NCI-H2029 (cell line): Measurements from ENCODE around the gene TIMP2.

Experiments
- DNase-seq: peaks from one replicate; lab custom pipeline; 2025; lab: John Stamatoyannopoulos, UW

Gene TIMP2

GRCh38 chr17:78836420-78837021 is 88.7 kb downstream of the TIMP2 start:
- no peak for DNase-seq

GRCh38 chr17:78834571-78834970 is 90.6 kb downstream of the TIMP2 start:
- no peak for DNase-seq

GRCh38 chr17:78832541-78832810 is 92.7 kb downstream of the TIMP2 start:
- DNase-seq: no peak

GRCh38 chr17:78831688-78832540 is 93.3 kb downstream of the TIMP2 start:
- no peak for DNase-seq

GRCh38 chr17:78829477-78829876 is 95.7 kb downstream of the TIMP2 start:
- DNase-seq: no peak

GRCh38 chr17:78828470-78829185 is 96.6 kb downstream of the TIMP2 start:
- DNase-seq: no peak

GRCh38 chr17:78826836-78827509 is 98.2 kb downstream of the TIMP2 start:
- no peak for DNase-seq

- no peak for DNase-seq
These were observed 98.8 kb downstream of the TIMP2 start for GRCh38 chr17:78826421-78826820.

- DNase-seq: no peak
These were observed 99.5 kb downstream of the TIMP2 start for GRCh38 chr17:78825696-78826095.

GRCh38 chr17:78824240-78824639 is 100.9 kb downstream of the TIMP2 start:
- no peak for DNase-seq

- DNase-seq: no peak
These were observed 101.7 kb downstream of the TIMP2 start for GRCh38 chr17:78823282-78824046.

GRCh38 chr17:78822552-78822951 is 102.6 kb downstream of the TIMP2 start:
- no peak for DNase-seq

- no peak for DNase-seq
These were observed 103.2 kb downstream of the TIMP2 start for GRCh38 chr17:78821961-78822360.

GRCh38 chr17:78820841-78821240 is 104.3 kb downstream of the TIMP2 start:
- no peak for DNase-seq

- no peak for DNase-seq
These were observed 105.1 kb downstream of the TIMP2 start for GRCh38 chr17:78819806-78820792.

- no peak for DNase-seq
These were observed 105.8 kb downstream of the TIMP2 start for GRCh38 chr17:78819402-78819801.

- no peak for DNase-seq
These were observed 106.3 kb downstream of the TIMP2 start for GRCh38 chr17:78818932-78819331.

GRCh38 chr17:78818152-78818846 is 106.9 kb downstream of the TIMP2 start:
- no peak for DNase-seq

GRCh38 chr17:78817123-78817522 is 108.1 kb downstream of the TIMP2 start:
- no peak for DNase-seq

GRCh38 chr17:78815696-78816095 is 109.5 kb downstream of the TIMP2 start:
- DNase-seq: no peak
